NCI-H2107 treated with DMSO at 0.1 percent for 48 hours (cell line): ENCODE results near the gene CHTF18.

Experiments used
- DNase-seq: peaks from one replicate; lab custom pipeline; 2025; ENCODE audit not compliant: unreplicated experiment; lab: John Stamatoyannopoulos, UW

CHTF18 gene

GRCh38 chr16:843771-844170 is 55.4 kb downstream of the CHTF18 start:
- no peak for DNase-seq

GRCh38 chr16:844638-845350 is 56.4 kb downstream of the CHTF18 start:
- DNase-seq: no peak

DNA sequence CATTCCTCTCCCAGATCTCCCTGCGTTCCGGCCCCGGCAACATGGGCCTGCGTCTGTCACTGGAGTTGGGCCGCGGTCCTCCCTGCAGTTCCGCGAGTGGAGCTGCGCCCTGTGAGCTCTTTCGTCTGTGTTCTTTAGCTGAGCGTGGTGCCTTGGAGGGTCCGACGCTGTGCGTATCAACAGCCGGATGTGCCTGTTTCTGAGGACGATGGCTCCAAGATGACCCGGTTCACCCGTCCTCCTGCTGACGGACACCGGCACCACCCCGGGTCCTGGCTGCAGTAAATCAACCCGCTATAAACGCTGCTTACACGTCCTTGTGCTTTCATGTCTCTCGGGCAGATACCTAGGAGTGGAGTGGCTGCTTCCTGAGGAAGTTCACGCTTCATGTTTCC is 56.9 kb downstream of the CHTF18 start:
- DNase-seq: no peak

- no peak for DNase-seq
These were observed 58.7 kb downstream of the CHTF18 start for GRCh38 chr16:847151-847550.
